ENCODE data around the gene SMYD3. TPM values are rescaled to one million over a fixed set of nuclear protein-coding genes. Genes with fewer than 3 reads are reported as not detected.

Gene SMYD3
- total RNA-seq, 2 donors from 2014 or later: 13.5 to 20.8 TPM

DNA sequence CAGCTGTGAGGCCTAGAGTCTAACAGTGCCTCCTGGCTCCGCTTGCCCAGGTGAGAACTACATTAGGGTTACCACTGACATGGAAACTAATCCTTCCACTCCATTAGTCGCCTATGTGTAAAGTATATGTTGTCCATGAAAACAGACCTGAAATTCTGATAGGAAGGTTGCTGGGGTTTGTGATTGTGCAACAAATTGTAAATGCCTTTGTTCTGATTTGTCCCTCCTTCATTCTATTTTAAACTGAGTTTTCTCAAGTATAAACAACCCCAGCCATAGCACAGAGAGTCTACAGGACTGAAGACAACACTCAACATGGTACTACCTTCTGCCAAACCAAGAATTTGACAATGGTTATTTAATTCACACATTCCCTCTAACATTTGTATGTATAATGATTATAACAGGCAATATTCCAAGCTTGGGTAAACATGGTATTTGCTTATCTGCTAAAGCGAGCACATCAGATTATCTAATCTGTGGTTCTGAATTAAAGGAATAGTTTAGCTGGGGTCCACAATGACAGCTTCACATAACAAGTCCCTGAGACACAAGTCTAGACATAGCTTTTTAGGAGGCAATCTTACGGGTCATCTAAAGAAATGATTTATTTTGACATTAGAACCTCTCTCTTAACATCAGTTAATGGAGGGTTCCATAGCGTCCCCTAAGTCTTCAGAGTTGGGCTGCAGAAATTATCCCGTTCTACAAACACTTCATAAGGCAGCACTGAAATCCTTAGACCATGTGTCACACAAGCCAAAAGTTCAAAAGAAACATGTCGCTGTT is 633.0 kb downstream of the SMYD3 start:
- no peaks in the 10 kb centered on the region for H3K9me3 ChIP-seq
- intact Hi-C loops (cut with DNase I): no loop called here
- no peaks in the 10 kb centered on the region for H3K36me3 ChIP-seq (replicated peaks in 1 of 2; ENCODE audit: insufficient read depth in 1 of 2, low read depth in 2 of 2)
- no peak for DNase-seq
- no peaks in the 10 kb centered on the region for H3K27me3 ChIP-seq
- no peak for TF ChIP-seq POLR2A (IDR thresholded peaks at IDR 0.05)
- TF ChIP-seq, protein P1, sequence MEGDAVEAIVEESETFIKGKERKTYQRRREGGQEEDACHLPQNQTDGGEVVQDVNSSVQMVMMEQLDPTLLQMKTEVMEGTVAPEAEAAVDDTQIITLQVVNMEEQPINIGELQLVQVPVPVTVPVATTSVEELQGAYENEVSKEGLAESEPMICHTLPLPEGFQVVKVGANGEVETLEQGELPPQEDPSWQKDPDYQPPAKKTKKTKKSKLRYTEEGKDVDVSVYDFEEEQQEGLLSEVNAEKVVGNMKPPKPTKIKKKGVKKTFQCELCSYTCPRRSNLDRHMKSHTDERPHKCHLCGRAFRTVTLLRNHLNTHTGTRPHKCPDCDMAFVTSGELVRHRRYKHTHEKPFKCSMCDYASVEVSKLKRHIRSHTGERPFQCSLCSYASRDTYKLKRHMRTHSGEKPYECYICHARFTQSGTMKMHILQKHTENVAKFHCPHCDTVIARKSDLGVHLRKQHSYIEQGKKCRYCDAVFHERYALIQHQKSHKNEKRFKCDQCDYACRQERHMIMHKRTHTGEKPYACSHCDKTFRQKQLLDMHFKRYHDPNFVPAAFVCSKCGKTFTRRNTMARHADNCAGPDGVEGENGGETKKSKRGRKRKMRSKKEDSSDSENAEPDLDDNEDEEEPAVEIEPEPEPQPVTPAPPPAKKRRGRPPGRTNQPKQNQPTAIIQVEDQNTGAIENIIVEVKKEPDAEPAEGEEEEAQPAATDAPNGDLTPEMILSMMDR (IDR thresholded peaks at IDR 0.05): no peak
- no peak overlapping the region for H3K4me3 ChIP-seq
- no peaks in the 10 kb centered on the region for H3K4me1 ChIP-seq
- peak overlapping the region in 1 of 4 donors; percentile 24 for H3K27ac ChIP-seq
- 83 to 84% methylated on average over 7 of the region's 7 CpGs for WGBS, 2 donors
- no peak for ATAC-seq

DNA sequence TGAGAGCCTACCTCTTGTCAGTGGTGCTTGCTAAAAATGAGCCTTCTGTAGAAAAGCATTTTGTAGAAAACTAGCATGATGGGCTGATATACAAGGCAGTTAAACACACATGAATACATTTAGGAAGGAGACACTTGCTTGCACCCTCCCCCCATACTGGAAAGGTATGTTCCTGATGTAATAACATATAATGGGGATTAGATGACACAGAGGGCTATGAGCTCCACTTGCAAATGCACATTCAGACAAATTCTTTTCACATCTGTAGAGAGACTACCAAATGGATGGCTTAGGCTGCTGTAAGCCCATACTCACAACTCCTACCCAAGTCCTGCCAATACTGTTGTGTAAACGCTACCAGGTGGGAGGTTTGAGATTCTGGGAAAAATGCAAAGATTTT is 634.0 kb downstream of the SMYD3 start:
- Histone ChIP-seq H3K4me3 (no peak overlapping the region), H3K36me3 (replicated peaks in 1 of 2; ENCODE audit: insufficient read depth in 1 of 2, low read depth in 2 of 2) (no peaks in the 10 kb centered on the region), H3K27me3 (no peaks in the 10 kb centered on the region), H3K27ac (no peak overlapping the region), H3K4me1 (no peaks in the 10 kb centered on the region), H3K9me3 (no peaks in the 10 kb centered on the region)
- no peak for DNase-seq
- no peak for TF ChIP-seq POLR2A (IDR thresholded peaks at IDR 0.05)
- TF ChIP-seq, protein P1 (IDR thresholded peaks at IDR 0.05): no peak
- intact Hi-C loops (cut with DNase I): no loop called here
- WGBS, 2 donors: 91 to 100% methylated on average over 1 of the region's 1 CpG
- no peak for ATAC-seq

DNA sequence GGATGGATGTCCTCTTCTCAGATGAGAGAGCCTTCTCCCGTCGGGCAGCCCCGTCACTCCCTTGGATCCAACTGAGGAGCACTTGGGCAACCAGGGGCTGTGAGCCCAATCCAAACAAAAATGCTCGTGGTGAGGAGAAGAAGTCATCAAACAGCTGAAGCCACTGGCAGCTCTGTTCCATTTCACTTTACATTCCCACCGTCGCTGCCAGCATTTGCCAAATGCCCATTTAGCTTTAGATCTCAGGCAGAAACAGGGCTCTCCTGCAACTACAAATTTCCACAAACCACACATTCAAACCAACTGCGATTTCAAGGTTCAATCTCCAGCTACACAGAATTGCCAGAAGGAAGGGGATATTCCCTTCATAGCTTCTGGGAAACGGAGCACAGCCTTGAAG is 634.6 kb downstream of the SMYD3 start:
- WGBS, 2 donors: 94 to 97% methylated on average over 8 of the region's 8 CpGs
- no peak for ATAC-seq

DNA sequence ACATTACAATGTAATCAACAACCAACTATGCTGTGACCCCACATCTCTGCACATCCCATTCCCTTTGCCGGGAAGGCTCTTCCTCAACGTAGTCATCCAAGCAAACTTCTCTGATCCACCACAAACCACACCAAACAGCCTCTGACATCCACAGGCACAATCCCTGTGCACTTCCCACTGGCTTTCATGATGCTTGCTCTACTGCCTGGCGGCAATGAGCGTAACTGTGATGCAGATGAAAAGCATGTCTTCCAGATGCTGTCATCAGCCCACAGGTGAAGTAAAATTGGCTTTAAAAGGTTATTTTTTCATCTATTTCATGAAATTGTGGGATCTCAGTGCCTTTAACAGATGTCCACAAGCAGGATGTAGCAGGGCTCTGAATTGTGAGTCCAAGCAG is 635.2 kb downstream of the SMYD3 start:
- intact Hi-C loops (cut with DNase I): no loop called here
- Histone ChIP-seq H3K9me3 (no peaks in the 10 kb centered on the region), H3K4me3 (no peak overlapping the region), H3K27me3 (no peaks in the 10 kb centered on the region), H3K4me1 (no peaks in the 10 kb centered on the region), H3K27ac (no peak overlapping the region), H3K36me3 (replicated peaks in 1 of 2; ENCODE audit: insufficient read depth in 1 of 2, low read depth in 2 of 2) (no peaks in the 10 kb centered on the region)
- ATAC-seq (no peak), DNase-seq (peak in 1 of 4 donors; percentile 16)
- 92% methylated on average over 4 of the region's 4 CpGs for WGBS, 2 donors
- TF ChIP-seq POLR2A (IDR thresholded peaks at IDR 0.05): no peak

More for the DNA sequence above, 634.6 kb downstream of the SMYD3 start:
- no peak overlapping the region for H3K27ac ChIP-seq
- H3K27me3 ChIP-seq: no peaks in the 10 kb centered on the region
- DNase-seq: no peak
- intact Hi-C loops (cut with DNase I): no loop called here
- TF ChIP-seq, protein P1 (IDR thresholded peaks at IDR 0.05): no peak
- no peak for TF ChIP-seq POLR2A (IDR thresholded peaks at IDR 0.05)
- no peaks in the 10 kb centered on the region for H3K36me3 ChIP-seq (replicated peaks in 1 of 2; ENCODE audit: insufficient read depth in 1 of 2, low read depth in 2 of 2)
- no peak overlapping the region for H3K4me3 ChIP-seq
- no peaks in the 10 kb centered on the region for H3K9me3 ChIP-seq
- no peaks in the 10 kb centered on the region for H3K4me1 ChIP-seq

DNA sequence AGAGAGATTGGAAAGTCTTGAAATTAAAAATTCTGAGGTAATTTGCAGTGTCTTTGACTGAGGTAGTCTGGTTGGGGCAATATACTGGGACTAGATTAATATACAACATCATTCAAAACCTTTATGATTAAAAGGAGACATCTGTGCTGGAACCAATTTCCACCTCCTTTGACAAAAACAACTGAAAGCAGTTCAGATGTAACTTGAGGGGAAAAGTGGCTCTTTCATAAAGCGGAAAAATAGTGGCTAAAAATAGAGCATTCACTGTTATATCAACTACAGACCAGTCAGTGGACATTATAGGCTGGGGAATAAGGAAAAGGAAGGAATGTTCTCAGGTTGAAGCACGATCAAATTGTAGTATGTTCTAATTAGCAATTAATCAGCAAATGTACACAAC is 635.9 kb downstream of the SMYD3 start:
- TF ChIP-seq, protein P1 (IDR thresholded peaks at IDR 0.05): no peak
- TF ChIP-seq POLR2A (IDR thresholded peaks at IDR 0.05): no peak
- Histone ChIP-seq H3K9me3 (no peaks in the 10 kb centered on the region), H3K36me3 (replicated peaks in 1 of 2; ENCODE audit: insufficient read depth in 1 of 2, low read depth in 2 of 2) (no peaks in the 10 kb centered on the region), H3K4me1 (no peaks in the 10 kb centered on the region), H3K27me3 (no peaks in the 10 kb centered on the region), H3K4me3 (no peak overlapping the region), H3K27ac (no peak overlapping the region)
- 87 to 88% methylated on average over 2 of the region's 2 CpGs for WGBS, 2 donors
- intact Hi-C loops (cut with DNase I): no loop called here
- ATAC-seq: no peak
- DNase-seq: no peak
